Central memory CD8-positive, alpha-beta T cell (primary cell): ENCODE results near the gene BMPER.

Source experiments
- ATAC-seq: fragments of 150-1000 bp; cut with Tn5 transposase; replicated peaks from 2 replicates; pipeline ENCODE4 v1.10.0; 2022; ENCODE audit warnings: mild to moderate bottlenecking, moderate FRiP score, moderate number of reproducible peaks; ENCODE audit not compliant: poor library complexity, severe bottlenecking; ENCODE audit errors: extremely low read depth
- DNase-seq, 2 donors: peaks; one replicate each; pipeline ENCODE4 v3.0.0; 2021; ENCODE audit warnings: low spot score in 2 of 2
- H3K27ac Mint-ChIP-seq: one replicate; pipeline ENCODE4 v1.8.0; 2022; ENCODE audit warnings: low read depth, mild to moderate bottlenecking, moderate library complexity, mixed read lengths
- H3K27me3 Mint-ChIP-seq: one replicate; pipeline ENCODE4 v1.8.0; 2022; ENCODE audit warnings: mixed read lengths
- H3K36me3 Mint-ChIP-seq: one replicate; pipeline ENCODE4 v1.8.0; 2022; ENCODE audit warnings: mild to moderate bottlenecking, moderate library complexity, mixed read lengths; ENCODE audit not compliant: insufficient read depth
- H3K4me1 Mint-ChIP-seq: one replicate; pipeline ENCODE4 v1.8.0; 2022; ENCODE audit warnings: mixed read lengths
- H3K4me3 Mint-ChIP-seq: one replicate; pipeline ENCODE4 v1.8.0; 2022; ENCODE audit warnings: mild to moderate bottlenecking, moderate library complexity, mixed read lengths
- H3K9me3 Mint-ChIP-seq: one replicate; pipeline ENCODE4 v1.8.0; 2022; ENCODE audit warnings: mixed read lengths

The BMPER gene

GRCh38 chr7:34192906-34193305 is 287.6 kb downstream of the BMPER start:
- no peaks in the 10 kb centered on the region for H3K4me1 Mint-ChIP-seq
- no peak overlapping the region for H3K27ac Mint-ChIP-seq
- H3K9me3 Mint-ChIP-seq, result peaks cover 19% of the 10 kb centered on the region
- ATAC-seq (no peak), DNase-seq (no peak)
- H3K27me3 Mint-ChIP-seq, result no peaks in the 10 kb centered on the region
- no peaks in the 10 kb centered on the region for H3K36me3 Mint-ChIP-seq
- H3K4me3 Mint-ChIP-seq, result no peak overlapping the region

- Mint-ChIP-seq H3K27me3 (no peaks in the 10 kb centered on the region), H3K4me1 (no peaks in the 10 kb centered on the region), H3K9me3 (peaks cover 5% of the 10 kb centered on the region), H3K27ac (no peak overlapping the region), H3K36me3 (no peaks in the 10 kb centered on the region), H3K4me3 (no peak overlapping the region)
- no peak for ATAC-seq
- no peak for DNase-seq
Observed at GRCh38 chr7:34198231-34198641, 292.9 kb downstream of the BMPER start.
